ENCODE data around the gene SLC25A13. TPM values are rescaled to one million over a fixed set of nuclear protein-coding genes. Genes with fewer than 3 reads are reported as not detected.

SLC25A13 gene
- total RNA-seq, 1 experiment from 2014 or later, result 71.7 TPM

- Histone ChIP-seq H4K8ac (replicated peaks; ENCODE audit: insufficient read length, low read depth, low read length) (no peak overlapping the region), H4K20me1 (ENCODE audit: control insufficient read depth, insufficient read depth, insufficient read length) (no peaks in the 10 kb centered on the region), H3K4me1 (ENCODE audit: insufficient read depth, low read length) (no peaks in the 10 kb centered on the region), H4K5ac (ENCODE audit: insufficient read length, low read depth, low read length) (no peak overlapping the region), H2BK15ac (ENCODE audit: low read depth, low read length) (no peak overlapping the region), H3K79me1 (ENCODE audit: insufficient read depth, low read depth, low read length, poor library complexity, severe bottlenecking) (no peaks in the 10 kb centered on the region), H2AK5ac (ENCODE audit: insufficient read length, low read length) (no peak overlapping the region), H3K27me3 (ENCODE audit: insufficient read depth, low read length) (no peaks in the 10 kb centered on the region), H2BK120ac (ENCODE audit: low read depth, low read length, poor library complexity, severe bottlenecking) (no peak overlapping the region), H2BK12ac (ENCODE audit: insufficient read length, low read depth, low read length) (no peak overlapping the region), H2BK20ac (ENCODE audit: low read depth, low read length, poor library complexity, severe bottlenecking) (no peak overlapping the region), H3K56ac (ENCODE audit: insufficient read length, low read depth, low read length) (no peak overlapping the region), H3K23me2 (ENCODE audit: insufficient read length, low read depth, low read length, poor library complexity, severe bottlenecking) (no peaks in the 10 kb centered on the region), H3K18ac (ENCODE audit: insufficient read length, low read depth, low read length) (no peak overlapping the region), H2AFZ (ENCODE audit: low read length) (no peak overlapping the region), H3T11ph (ENCODE audit: low read length) (no peak overlapping the region), H3K4ac (ENCODE audit: low read depth, low read length) (no peak overlapping the region), H3K79me2 (ENCODE audit: insufficient read depth, low read length) (no peaks in the 10 kb centered on the region), H3K4me2 (ENCODE audit: insufficient read depth, insufficient read length, low read length) (no peak overlapping the region), H4K91ac (ENCODE audit: insufficient read length, low read depth, low read length) (no peak overlapping the region), H3K14ac (ENCODE audit: insufficient read depth, low read length) (no peak overlapping the region), H3K9ac (ENCODE audit: extremely low read depth, insufficient read length, low read length) (no peak overlapping the region), H3K9me3 (ENCODE audit: control insufficient read depth, low read depth, low read length) (no peaks in the 10 kb centered on the region), H3K23ac (ENCODE audit: insufficient read length, low read depth, low read length) (no peak overlapping the region), H3K27ac (ENCODE audit: insufficient read length, low read depth, low read length) (no peak overlapping the region), H2BK5ac (ENCODE audit: insufficient read length, low read length) (no peak overlapping the region)
- WGBS (ENCODE audit: extremely low coverage, insufficient read length, low lambda C conversion rate), result no CpG with 5 or more reads among the region's 8 CpGs
- H3K27ac Mint-ChIP-seq, result no peak overlapping the region
- H3K4me3 Mint-ChIP-seq, result no peak overlapping the region
- no peak for DNase-seq
- H3K4me1 Mint-ChIP-seq, result peaks cover 2 to 5% of the 10 kb centered on the region in 2 experiments
- H3K9me3 Mint-ChIP-seq, result no peaks in the 10 kb centered on the region
- H3K27me3 Mint-ChIP-seq (ENCODE audit: low read depth), result no peaks in the 10 kb centered on the region
- no peak for TF ChIP-seq CTCF (conservative IDR thresholded peaks at IDR 0.05)
- peaks cover 9 to 40% (median 33%) of the 10 kb centered on the region in 3 experiments; a peak in 6 of 7 replicates for H3K36me3 Mint-ChIP-seq (ENCODE audit: insufficient read depth in 1 of 3, low read depth in 3 of 3)
Measured at GRCh38 chr7:96188591-96188991, 133.3 kb downstream of the SLC25A13 start.

Measured in H9 (cell line).